HG02884 (cell line): ENCODE measurements around the gene DMXL1.
"Not testable (repeated sequence)": the region's sequence is repeated elsewhere in the genome, so short reads cannot be mapped to it uniquely, and the experiment has no call there.

Experiments
- ATAC-seq: cut with Tn5 transposase; IDR thresholded peaks from one replicate; pipeline ENCODE4 v1.9.1; 2021; ENCODE audit warnings: mild to moderate bottlenecking, moderate library complexity; ENCODE audit not compliant: unreplicated experiment

The DMXL1 gene

DNA sequence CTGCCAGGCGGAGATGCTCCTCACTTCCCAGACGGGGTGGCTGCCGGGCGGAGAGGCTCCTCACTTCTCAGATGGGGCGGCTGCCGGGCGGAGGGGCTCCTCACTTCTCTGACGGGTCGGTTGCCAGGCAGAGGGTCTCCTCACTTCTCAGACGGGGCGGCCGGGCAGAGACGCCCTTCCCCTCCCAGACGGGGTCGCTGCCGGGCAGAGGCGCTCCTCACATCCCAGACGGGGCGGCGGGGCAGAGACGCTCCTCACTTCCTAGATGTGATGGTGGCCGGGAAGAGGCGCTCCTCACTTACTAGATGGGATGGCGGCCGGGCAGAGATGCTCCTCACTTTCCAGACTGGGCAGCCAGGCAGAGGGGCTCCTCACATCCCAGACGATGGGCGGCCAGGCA is 51.6 kb downstream of the DMXL1 start:
- not testable (repeated sequence) for ATAC-seq

DNA sequence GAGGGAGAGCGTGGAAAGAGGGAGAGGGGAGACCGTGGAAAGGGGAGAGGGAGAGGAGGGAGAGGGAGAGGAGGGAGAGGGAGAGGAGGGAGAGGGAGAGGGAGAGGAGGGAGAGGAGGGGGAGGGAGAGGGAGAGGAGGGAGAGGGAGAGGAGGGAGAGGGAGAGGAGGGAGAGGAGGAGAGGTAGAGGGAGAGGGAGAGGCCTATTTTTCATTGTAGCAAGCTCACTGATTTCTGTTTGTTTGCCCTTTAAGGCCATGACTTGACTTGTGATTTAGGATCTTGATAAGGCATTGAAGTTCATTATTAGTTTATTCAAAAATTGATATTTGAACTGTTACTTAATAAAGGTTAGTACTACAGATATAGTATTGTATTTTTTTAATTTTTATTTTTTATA is 52.4 kb downstream of the DMXL1 start:
- ATAC-seq = no peak

DNA sequence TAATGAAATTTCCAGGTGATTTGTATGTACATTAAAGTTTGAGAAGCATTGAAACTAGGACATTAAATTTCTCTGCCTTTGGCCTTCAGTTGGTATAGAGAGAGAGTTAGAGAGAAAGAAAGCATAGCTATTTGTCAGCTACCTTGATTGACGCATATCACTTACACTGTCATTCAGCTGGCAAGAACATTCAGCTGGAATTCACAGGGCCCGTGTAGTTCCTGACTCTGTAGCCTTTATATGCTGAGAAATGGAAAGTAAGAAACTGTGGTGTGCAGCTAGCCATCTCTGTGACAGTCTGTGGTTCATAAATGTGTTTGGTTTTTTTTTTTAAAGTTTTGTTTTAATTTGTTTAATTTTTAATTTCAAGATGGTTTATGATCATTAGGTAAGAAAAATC is 58.9 kb downstream of the DMXL1 start:
- ATAC-seq = no peak

DNA sequence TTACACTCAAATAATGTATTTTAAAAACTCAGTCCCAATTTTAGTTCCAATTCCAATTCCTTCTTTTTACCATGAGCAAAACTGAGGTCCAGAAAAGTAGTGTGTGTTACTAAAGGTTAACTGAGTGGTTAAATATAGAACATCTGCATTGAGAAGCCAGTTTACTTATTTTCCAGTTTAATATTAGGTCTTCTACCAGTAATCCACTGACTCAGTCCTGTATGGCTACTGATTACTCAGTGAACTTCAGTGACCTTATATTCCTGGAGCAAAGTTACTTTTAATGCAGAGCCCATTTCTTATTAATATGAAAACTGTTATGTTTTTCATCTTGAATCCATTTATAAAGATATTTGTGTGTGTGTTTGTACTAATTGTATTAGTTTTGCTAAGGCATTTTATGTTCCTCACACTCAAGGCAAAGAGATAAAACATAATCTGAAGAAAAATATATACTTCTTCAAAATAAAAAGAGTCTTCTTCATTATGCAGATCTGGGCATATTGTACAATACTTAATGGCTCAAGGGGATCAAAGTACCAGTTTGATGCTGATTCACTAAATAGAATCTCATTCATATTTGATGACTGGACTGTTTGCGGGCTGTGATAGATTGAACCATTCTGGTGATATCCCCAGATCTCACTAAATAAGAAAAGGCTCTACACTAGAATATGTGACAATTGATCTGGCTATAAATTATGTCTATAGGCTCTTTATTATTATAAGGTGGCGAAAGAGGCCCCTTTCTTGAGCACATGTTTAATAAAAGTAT is 60.8 kb downstream of the DMXL1 start:
- ATAC-seq = no peak

DNA sequence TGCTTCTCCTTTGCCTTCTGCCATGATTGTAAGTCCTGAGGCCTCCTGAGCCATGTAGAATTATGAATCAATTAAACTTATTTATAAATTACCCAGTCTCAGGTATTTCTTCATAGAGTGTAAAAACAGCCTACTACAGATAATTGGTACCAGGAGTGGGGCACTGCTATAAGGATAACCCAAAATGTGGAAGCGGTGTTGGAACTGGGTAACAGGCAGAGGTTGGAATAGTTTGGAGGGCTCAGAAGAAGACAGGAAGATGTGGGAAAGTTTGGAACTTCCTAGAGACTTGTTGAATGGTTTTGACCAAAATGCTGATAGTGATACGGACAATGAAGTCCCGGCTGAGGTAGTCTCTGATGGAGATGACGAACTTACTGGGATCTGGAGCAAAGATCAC is 64.9 kb downstream of the DMXL1 start:
- not testable (repeated sequence) for ATAC-seq

DNA sequence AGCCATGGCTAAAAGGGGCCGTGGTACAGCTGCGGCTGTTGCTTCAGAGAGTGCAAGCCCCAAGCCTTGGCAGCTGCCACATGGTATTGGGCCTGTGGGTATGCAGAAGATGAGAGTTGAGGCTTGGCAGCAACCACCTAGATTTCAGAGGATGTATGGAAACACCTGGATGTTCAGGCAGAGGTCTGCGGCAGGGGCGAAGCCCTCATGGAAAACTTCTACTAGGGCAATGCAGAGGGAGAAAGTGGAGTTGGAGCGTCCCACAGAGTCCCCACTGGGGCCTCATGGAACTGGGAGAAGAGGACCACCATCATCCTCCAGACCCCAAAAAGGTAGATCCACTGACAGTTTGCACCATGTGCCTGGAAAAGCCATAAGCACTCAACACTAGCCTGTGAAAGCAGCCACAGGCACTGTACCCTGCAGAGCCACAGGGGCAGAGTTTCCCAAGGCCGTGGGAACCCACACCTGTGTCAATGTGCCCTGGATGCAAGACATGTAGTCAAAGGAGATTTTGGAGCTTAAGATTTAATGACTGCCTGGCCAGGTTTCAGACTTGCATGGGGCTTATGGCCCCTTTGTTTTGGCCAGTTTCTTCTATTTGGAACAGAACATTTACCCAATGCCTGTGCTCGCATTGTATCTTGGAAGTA is 65.9 kb downstream of the DMXL1 start:
- no peak for ATAC-seq

DNA sequence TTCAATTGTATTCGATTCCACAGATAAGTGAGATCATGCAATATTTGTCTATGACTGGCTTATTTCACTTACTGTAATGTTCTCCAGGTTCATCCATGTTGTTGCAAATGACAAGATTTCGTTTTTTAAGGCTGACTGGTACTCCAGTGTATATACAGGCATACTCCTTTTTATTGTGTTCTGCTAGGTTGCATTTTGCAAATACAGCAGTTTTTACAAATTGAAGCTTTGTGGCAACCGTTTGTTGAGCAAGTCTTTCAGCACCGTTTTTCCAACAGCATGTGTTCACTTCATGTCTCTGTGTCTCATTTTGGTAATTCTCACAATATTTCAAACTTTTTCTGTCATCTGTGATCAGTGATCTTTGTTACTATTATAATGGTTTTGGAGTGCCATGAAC is 82.7 kb downstream of the DMXL1 start:
- no peak for ATAC-seq

DNA sequence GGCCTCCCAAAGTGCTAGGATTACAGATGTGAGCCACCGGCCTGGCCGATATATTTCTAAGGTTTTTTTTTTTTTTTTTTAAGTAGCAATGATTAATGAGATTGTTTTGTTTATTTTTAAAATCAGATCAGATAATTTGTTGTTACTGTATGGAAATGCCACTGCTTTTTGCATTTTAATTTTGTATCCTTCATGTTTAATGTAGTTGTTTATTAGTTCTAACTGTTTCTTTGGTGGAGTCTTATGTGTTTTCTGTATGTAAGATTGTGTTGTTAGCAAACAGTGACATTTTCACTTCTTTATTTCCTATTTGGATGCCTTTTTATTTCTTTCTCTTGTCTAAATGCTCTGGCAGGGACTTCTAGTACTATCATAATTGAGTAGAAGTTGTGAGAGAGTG is 87.3 kb downstream of the DMXL1 start:
- no peak for ATAC-seq

DNA sequence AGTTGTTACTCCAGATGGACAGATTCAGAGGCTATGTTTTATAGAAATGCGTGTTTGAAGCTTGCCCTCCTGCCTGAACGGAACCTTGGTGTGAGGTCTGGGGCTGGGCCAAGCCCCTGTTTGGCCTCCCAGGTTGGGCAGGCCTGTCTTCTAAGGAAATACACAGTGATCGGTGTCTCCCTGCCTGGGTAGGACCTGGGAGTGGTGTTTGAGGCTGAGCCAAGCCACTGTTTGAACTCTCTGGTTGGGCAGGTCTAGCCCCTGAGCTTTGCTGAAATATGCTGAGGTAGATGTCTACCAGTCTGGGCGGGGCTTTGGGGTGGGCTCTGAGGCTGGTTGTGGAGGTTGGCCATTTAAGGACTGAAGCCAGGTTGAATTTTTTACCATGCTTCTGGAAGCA is 90.5 kb downstream of the DMXL1 start:
- ATAC-seq = no peak

DNA sequence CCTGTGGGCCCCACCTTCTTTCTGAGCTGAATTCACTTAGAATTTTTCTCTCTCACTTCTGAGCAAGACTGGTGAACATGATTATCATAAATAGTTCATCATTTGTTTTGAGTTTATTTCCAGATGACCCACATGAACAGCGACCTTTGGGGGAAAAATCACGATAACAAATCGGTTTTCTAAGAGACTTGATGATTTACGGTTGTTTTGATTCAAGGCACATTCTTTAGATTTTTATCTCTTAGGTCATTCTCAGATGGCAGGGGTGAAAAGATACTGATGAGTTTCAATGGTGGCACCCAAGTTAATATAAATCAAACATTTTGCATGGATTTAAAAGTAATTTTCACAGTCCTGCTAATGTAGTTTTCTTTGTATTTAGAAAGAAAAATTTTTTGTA is 95.1 kb downstream of the DMXL1 start:
- ATAC-seq = no peak

DNA sequence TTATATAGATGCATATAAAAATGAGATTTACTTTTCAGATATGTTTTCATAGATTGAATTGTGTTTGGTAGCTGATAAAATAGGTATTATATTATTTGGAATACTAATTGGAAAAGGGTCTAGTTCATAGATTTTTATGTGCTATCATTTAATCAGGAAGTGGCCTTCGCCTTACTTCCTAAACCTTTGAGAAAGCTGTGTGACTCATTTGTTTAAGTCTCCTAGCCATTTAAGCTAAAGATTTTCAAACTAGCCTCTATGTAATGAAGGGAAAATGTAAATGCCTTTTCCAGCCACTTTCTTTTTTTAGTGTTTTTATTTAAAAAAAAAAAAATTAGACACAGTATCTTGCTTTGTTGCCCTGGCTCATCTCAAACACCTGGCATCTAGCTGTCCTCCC is 97.5 kb downstream of the DMXL1 start:
- no peak for ATAC-seq

DNA sequence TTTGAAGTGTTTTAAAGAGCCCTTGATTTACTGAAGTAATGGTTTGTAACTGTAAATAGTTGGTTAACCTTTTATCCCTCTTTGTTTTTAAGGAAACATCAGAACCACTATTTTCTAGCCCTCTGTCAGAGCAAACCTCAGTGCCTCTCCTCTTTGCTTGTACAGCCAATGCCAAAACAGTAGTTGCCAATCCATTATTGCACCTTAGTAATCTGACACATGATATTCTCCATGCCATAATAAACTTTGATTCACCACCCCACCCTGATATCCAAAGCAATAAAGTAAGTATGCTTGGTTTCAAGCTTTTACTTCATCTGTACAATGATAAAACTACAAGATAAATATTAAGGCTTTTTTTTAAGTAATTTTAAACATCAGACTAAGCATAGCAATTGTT is 100.8 kb downstream of the DMXL1 start:
- no peak for ATAC-seq

DNA sequence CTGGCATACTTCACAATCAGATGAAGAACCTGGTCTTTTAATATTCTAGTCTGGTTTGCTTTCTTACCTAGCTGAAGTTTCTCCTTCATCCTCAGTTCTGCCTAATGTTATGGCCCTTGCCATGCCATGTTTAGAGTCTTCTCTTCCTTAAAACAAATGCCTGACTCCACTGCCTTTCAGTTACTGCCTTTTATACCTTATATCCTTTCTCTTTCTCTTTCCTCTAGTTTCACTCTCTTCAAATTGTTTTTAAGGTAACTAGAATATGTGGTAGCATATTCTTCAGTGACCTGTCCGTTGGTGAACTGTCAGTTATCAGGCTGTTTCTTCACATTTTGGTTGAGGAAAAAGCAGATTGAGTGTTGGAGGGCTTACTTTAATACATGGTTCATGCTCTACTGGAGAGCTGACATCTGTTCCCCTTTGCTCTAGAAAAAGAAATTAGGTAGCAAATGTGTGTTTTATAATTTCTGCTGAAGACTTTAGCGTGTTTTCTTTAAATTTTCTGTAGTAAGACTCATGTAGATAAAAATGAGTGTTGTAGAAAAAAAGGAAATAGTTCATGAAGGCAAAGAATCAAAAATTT is 103.8 kb downstream of the DMXL1 start:
- ATAC-seq = no peak

DNA sequence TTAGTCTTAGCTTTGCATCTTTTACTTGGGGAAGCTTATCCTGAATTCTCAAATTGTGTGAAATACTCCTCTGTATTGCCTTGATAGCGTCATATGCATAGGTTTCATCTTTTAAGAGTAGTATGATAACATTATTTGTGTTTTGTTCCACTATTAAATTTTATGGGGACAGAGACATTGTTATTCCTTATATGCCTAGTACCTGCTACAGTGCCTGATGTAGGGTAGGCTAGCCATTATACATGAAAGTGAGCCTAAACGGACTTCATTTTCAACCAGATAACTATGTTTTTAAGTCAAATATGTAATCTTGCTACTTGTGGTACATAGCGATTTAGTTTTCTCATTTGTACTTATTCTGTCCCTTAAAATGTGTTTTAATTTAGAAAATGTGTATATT is 105.9 kb downstream of the DMXL1 start:
- ATAC-seq = no peak

DNA sequence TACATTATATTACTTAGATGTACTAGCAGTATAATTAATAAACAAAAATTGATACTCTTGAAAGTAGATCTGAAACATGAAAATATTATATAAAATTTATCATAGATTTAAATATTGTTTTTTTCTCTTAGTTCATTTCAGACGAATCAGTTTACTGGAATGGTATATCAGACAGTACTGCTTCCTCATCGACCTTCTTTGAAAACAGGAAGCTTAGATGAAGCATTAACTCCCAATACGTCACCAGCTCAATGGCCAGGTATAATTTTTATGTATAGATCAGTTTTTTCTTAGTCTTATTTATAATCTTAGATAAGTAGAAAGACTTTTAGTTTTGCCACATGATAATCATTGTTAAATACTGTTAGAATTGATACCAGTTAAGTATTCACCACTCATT is 106.3 kb downstream of the DMXL1 start:
- no peak for ATAC-seq

DNA sequence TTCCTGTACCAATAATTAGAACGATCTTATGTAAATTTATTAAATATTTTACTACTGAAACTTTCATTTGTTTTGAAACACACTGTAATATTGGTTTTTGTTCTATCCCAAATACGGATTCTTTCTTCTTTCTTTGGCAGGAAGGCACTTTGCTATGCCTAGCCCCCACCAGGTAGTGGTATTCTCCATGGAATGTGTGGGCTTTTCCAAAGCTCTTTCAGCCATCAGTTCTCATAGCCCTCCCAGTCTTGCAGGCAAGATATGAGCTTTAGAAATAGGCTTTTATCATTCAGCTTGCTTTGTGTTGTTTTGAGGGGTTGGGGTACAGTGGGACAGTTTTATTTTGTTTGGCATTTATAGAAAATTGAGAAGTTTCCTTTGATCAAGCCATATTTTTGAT is 107.5 kb downstream of the DMXL1 start:
- no peak for ATAC-seq

DNA sequence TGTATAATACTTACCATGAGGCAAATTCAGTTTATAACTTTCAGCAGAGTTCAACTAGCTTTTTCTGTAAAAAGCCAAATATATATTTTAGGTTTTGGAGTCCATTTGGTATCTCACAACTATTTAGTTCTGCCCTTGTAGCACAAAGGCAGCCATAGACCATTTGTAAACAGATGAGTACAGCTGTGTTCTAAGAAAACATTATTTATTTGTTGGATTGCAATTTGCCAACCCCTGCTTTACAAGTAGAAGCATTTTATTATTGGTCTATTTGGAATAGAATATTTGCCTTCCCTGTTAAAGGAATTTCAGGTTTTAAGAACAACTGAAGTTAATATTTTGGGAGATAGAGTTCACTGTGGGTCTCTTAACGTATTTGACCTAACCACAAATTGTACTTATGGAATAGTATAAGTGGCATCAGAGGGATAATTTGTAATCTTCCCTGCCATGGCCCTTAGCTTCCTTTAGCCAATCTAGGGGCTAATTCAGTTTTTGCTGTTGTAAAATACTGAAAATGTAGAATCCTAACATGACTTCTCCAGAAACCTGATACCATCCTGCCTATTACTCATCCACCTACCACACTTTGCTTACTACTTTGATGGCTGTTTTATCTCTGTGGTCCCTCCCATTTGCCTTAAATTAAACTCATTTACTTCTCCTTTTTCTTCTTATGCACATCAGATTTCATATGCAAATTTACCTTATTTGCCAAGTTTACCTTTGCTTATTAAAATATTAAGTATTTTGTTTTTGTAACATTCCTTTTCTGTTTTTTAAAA is 109.2 kb downstream of the DMXL1 start:
- no peak for ATAC-seq

DNA sequence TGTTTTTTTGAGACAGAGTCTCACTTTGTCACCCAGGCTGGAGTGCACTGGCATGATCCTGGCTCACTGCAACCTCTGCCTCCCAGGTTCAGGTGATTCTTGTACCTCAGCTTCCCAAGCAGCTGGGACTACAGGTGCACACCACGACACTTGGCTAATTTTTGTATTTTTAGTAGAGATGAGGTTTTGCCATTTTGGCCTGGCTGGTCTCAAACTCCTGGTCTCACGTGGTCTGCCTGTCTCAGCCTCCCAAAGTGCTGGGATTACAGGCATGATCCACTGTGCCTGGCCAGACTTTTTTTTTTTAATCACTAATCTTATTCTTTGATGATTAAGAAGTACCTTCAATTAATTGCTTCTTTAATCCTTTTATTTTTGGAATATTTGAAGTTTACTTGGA is 114.6 kb downstream of the DMXL1 start:
- ATAC-seq = not testable (repeated sequence)

DNA sequence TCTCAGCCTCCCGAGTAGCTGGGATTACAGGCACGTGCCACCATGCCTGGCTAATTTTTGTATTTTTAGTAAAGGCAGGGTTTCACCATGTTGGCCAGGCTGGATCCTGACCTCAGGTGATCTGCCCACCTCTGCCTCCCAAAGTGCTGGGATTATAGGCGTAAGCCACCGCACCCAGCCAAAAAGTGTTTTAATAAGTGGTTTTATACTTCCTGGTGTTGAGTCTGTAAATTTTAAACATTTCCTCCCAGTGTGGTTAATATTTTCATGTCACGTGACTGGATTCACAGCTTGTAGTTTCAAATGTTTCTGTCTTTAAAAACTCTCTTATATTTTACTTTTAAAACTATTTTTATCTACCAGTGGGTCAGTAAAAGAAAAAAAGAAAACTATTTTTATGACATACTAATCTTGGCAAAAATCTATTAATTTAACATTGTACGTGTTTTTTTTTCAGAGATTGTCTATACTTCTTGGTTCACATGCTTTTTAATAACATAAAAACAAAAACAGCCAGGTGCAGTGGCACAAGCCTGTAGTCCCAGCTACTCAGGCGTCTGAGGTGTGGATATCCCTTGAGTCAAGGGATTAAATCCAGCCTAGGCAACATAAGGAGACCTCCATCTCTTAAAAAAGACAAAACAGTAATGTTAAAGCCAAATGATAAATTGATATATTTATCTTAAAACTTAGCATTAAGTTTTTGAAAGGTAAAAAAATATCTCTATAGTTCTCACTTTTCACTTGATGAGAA is 117.1 kb downstream of the DMXL1 start:
- no peak for ATAC-seq

DNA sequence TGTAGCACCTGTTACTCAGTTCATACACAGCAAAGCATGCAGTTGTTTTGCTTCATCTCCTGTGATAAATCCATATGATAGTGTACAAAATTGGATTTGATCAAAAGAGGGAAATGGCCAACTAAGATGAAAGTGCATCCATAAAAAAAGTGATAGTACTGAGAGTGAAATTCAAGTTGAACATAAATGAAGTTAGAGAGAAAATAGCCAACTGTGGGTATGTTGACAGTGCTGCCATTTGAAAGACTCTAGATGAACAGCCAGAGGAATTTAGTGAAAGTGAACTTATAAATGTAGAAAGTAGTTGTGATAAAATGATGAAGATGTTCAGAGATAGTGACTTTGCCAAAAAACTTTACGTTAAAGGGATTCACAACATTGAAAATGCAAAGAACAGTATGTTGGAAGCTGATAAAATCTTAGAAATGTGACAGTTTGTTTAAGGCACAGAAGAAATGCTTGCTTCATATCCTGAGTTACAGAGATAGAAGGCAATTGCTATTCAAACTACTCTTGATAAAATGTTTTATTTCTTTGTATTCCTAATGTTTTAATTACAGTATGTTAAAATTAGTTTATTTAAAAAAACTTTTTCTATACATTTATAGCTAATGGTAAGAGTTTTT is 119.7 kb downstream of the DMXL1 start:
- no peak for ATAC-seq
